CD4-positive, alpha-beta T cell (primary cell): ENCODE data around the gene GNG7. TPM values are rescaled to one million over a fixed set of nuclear protein-coding genes. Genes with fewer than 3 reads are reported as not detected.
"Not testable (repeated sequence)": the region's sequence is repeated elsewhere in the genome, so short reads cannot be mapped to it uniquely, and the experiment has no call there.

Experiments
- ATAC-seq: fragments of 200-7000 bp; cut with Tn5 transposase; one replicate; pipeline ENCODE4 v1.10.0; 2022; ENCODE audit warnings: mild to moderate bottlenecking; ENCODE audit not compliant: poor library complexity
- CTCF ChIA-PET: fragments of 350-600 bp; sonication (Branson Sonifier 250); formaldehyde crosslinking; loops from one replicate; lab custom pipeline; 2021; ENCODE audit warnings: antibody characterized with exemption, inconsistent platforms; lab: Charles Lee
- POLR2A ChIA-PET: fragments of 350-600 bp; sonication (Branson Sonifier 250); formaldehyde crosslinking; loops from one replicate; lab custom pipeline; 2021; ENCODE audit warnings: antibody characterized with exemption, inconsistent platforms; lab: Charles Lee
- DNase-seq, 14 experiments: peaks; one replicate each; pipeline ENCODE4 v3.0.0-alpha.2; 2013 to 2020; ENCODE audit warnings: mixed read lengths in 2 of 14
- H3K27ac ChIP-seq, 2 donors: one replicate each; pipeline versions ENCODE4 v1.5.1 to v1.7.0; 2013; ENCODE audit warnings: low read length in 2 of 2, low read depth in 1 of 2, mild to moderate bottlenecking in 1 of 2
- H3K27me3 ChIP-seq, 2 experiments: 1 replicate in 1 of 2; 2 replicates in 1 of 2; pipeline versions ENCODE4 v1.6.1 to v1.7.0; 2013; ENCODE audit warnings: low read length in 2 of 2, control low read depth in 1 of 2, mild to moderate bottlenecking in 1 of 2, moderate library complexity in 1 of 2; ENCODE audit not compliant: insufficient read depth in 2 of 2, control insufficient read depth in 1 of 2
- H3K36me3 ChIP-seq: one replicate; pipeline ENCODE4 v1.6.1; 2013; ENCODE audit warnings: low read length, control low read depth; ENCODE audit not compliant: insufficient read depth
- H3K4me1 ChIP-seq: one replicate; pipeline ENCODE4 v1.6.1; 2013; ENCODE audit warnings: low read length, control low read depth; ENCODE audit not compliant: insufficient read depth
- H3K4me3 ChIP-seq: one replicate; pipeline ENCODE4 v1.5.1; 2013; ENCODE audit warnings: mild to moderate bottlenecking, low read length, moderate library complexity
- H3K9me3 ChIP-seq, 2 experiments: 1 replicate in 1 of 2; 2 replicates in 1 of 2; pipeline versions ENCODE4 v1.6.1 to v1.7.0; 2013; ENCODE audit warnings: low read length in 2 of 2, mild to moderate bottlenecking in 2 of 2, control low read depth in 1 of 2, moderate library complexity in 1 of 2; ENCODE audit not compliant: control insufficient read depth in 1 of 2, insufficient read depth in 1 of 2
- H3K27ac Mint-ChIP-seq: one replicate; pipeline ENCODE4 v1.8.0; 2020; ENCODE audit warnings: mixed read lengths
- H3K27me3 Mint-ChIP-seq: one replicate; pipeline ENCODE4 v1.8.0; 2021; ENCODE audit warnings: mixed read lengths
- H3K36me3 Mint-ChIP-seq: one replicate; pipeline ENCODE4 v1.8.0; 2021; ENCODE audit warnings: low read depth, mixed read lengths
- H3K4me1 Mint-ChIP-seq: one replicate; pipeline ENCODE4 v1.8.0; 2021; ENCODE audit warnings: low read depth, mixed read lengths
- H3K4me3 Mint-ChIP-seq: one replicate; pipeline ENCODE4 v1.8.0; 2020; ENCODE audit warnings: mild to moderate bottlenecking, mixed read lengths
- H3K9me3 Mint-ChIP-seq: one replicate; pipeline ENCODE4 v1.8.0; 2020; ENCODE audit warnings: mixed read lengths
- intact Hi-C, 2 experiments: fragments of 100-400 bp; cut with DNase I in 1 of 2; cut with micrococcal nuclease in 1 of 2; formaldehyde crosslinking; loops; one replicate each; pipeline versions ENCODE4 v1.15.1 to v1.9.0; 2023 to 2025; cut with DNase I, micrococcal nuclease
- total RNA-seq, 174 experiments: library from RNA in 2 of 174; stranded (reverse) in 2 of 174; gene quantifications; one replicate each; pipeline ENCODE4 v1.2.3 and lab custom pipeline; 2021 to 2026
- TF ChIP-seq, protein P1 (sequence below): fragments of 200-600 bp; IDR thresholded peaks from one replicate; pipeline ENCODE4 v1.8.0; 2022; ENCODE audit warnings: antibody characterized with exemption, mild to moderate bottlenecking

GNG7 gene
- total RNA-seq, 2 experiments from 2014 or later, result 5.2 to 5.7 TPM

DNA sequence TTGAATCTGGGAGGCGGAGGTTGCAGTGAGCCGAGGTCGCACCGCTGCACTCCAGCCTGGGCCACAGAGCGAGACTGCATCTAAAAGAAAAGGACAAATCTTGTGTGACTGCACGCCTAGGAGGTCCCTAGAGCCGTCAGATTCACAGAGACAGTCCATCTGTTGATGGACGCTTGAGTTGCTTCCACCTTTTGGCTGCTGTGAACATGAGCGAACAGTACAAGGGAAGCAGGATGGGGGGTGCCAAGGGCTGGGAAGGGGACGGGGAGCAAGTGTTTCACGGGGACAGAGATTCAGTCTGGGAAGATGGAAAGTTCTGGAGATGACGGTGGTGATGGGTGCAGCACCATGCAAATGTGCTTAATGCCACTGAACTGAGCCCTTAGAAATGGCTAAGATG is 78.7 kb downstream of the GNG7 start:
- Histone ChIP-seq H3K4me1 (peaks cover 55% of the 10 kb centered on the region), H3K9me3 (no peaks in the 10 kb centered on the region), H3K36me3 (no peaks in the 10 kb centered on the region), H3K27me3 (no peaks in the 10 kb centered on the region), H3K4me3 (no peak overlapping the region), H3K27ac (no peak overlapping the region)
- no peak for DNase-seq
- intact Hi-C loops, result no loop called here
- H3K27me3 Mint-ChIP-seq, result no peaks in the 10 kb centered on the region
- H3K36me3 Mint-ChIP-seq, result no peaks in the 10 kb centered on the region
- TF ChIP-seq, protein P1, sequence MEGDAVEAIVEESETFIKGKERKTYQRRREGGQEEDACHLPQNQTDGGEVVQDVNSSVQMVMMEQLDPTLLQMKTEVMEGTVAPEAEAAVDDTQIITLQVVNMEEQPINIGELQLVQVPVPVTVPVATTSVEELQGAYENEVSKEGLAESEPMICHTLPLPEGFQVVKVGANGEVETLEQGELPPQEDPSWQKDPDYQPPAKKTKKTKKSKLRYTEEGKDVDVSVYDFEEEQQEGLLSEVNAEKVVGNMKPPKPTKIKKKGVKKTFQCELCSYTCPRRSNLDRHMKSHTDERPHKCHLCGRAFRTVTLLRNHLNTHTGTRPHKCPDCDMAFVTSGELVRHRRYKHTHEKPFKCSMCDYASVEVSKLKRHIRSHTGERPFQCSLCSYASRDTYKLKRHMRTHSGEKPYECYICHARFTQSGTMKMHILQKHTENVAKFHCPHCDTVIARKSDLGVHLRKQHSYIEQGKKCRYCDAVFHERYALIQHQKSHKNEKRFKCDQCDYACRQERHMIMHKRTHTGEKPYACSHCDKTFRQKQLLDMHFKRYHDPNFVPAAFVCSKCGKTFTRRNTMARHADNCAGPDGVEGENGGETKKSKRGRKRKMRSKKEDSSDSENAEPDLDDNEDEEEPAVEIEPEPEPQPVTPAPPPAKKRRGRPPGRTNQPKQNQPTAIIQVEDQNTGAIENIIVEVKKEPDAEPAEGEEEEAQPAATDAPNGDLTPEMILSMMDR, result no peak
- no peak for ATAC-seq
- CTCF ChIA-PET, result interaction anchor here (1.2 kb wide), 1 partner anchor 13 kb away, joined by 4 read pairs; no protein-coding TSS in a partner anchor
- no peaks in the 10 kb centered on the region for H3K9me3 Mint-ChIP-seq
- POLR2A ChIA-PET, result interaction anchor here (1.0 to 11.7 kb wide), 2 partner anchors 71 to 147 kb away, joined by 3 to 272 read pairs; partner anchors contain the start of gene GADD45B
- peak overlapping the region; percentile 75 for H3K27ac Mint-ChIP-seq
- H3K4me1 Mint-ChIP-seq, result peaks cover 56% of the 10 kb centered on the region
- H3K4me3 Mint-ChIP-seq, result peak overlapping the region; percentile 60

DNA sequence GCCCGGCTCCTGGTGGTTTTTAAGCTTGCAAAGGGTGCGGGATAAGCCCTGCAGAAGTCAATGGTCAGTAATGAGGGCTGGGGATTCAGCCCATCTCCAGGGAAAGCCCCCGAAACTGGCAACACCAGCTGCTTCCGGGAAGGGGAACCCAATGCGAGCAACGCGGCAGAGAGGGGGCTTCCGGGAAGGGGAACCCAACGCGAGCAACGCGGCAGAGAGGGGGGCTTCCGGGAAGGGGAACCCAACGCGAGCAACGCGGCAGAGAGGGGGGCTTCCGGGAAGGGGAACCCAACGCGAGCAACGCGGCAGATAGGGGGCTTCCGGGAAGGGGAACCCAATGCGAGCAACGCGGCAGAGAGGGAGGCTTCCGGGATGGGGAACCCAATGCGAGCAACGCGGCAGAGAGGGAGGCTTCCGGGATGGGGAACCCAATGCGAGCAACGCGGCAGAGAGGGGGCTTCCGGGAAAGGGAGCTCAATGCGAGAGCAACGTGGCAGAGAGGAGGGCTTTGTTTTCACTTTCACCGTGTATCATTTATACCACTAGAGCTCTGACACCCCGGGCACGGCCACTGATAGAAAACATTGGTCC is 80.0 kb downstream of the GNG7 start:
- H3K27ac ChIP-seq, H3K36me3 Mint-ChIP-seq, intact Hi-C loops, H3K27me3 ChIP-seq, H3K4me3 ChIP-seq, H3K9me3 ChIP-seq, ATAC-seq, H3K9me3 Mint-ChIP-seq, H3K4me3 Mint-ChIP-seq, H3K36me3 ChIP-seq, H3K27me3 Mint-ChIP-seq: not testable (repeated sequence)
- Mint-ChIP-seq H3K4me1 (peaks cover 57% of the 10 kb centered on the region), H3K27ac (peak overlapping the region; percentile 92)
- CTCF ChIA-PET, result interaction anchor here (0.7 to 4.5 kb wide), 4 partner anchors 11 to 1527 kb away, joined by 3 to 59 read pairs (median 16); partner anchors contain the start of gene POLR2E
- H3K4me1 ChIP-seq, result peaks cover 59% of the 10 kb centered on the region
- POLR2A ChIA-PET, result interaction anchor here (0.6 to 11.7 kb wide), 9 partner anchors 9 to 1781 kb away, joined by 3 to 272 read pairs (median 3); partner anchors contain the start of genes GADD45B and TIMM13
- peak in 8 of 14 experiments; percentile 23 to 84 (median 41) for DNase-seq

DNA sequence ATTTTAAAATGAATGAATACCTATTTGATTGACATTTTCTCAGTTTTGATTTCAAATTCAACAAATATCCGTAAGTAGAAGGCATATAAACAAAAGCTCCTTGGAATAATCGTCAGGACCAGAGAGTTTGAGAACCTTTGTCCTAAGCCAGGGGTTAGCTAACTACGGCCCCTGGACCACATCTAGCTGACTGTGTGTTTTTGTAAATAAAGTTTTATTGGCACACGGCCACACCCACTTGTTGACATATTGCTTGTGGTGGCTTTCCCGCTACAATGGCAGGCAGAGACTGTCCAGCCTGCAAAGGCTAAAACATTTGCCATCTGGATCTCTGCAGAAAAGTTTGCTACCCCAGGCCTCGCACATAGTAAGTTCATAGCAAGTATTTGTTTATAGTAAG is 83.4 kb downstream of the GNG7 start:
- ChIA-PET CTCF (interaction anchor here (1.1 to 4.5 kb wide), 5 partner anchors 8 to 143 kb away, joined by 4 to 59 read pairs (median 5); partner anchors contain the start of gene GADD45B), POLR2A (interaction anchor here (0.9 to 11.7 kb wide), 6 partner anchors 18 to 191 kb away, joined by 3 to 272 read pairs (median 5); partner anchors contain the start of genes GADD45B, LMNB2 and TIMM13)
- intact Hi-C loops, result loop anchor here (10.0 kb wide), 2 partner anchors 344 to 384 kb away; partner anchors contain the start of genes PLEKHJ1 (in 1 of the 2) and SF3A2 (in 1 of the 2)
- Mint-ChIP-seq H3K4me3 (peak overlapping the region; percentile 87), H3K9me3 (no peaks in the 10 kb centered on the region), H3K27ac (peak overlapping the region; percentile 92), H3K36me3 (no peaks in the 10 kb centered on the region), H3K4me1 (peaks cover 65% of the 10 kb centered on the region), H3K27me3 (no peaks in the 10 kb centered on the region)
- Histone ChIP-seq H3K4me1 (peaks cover 73% of the 10 kb centered on the region), H3K27me3 (no peaks in the 10 kb centered on the region), H3K9me3 (peaks cover 0 to 10% of the 10 kb centered on the region in 2 experiments), H3K36me3 (no peaks in the 10 kb centered on the region), H3K27ac (peak overlapping the region; percentile 39 to 61), H3K4me3 (peak overlapping the region; percentile 26)
- DNase-seq, result no peak
- TF ChIP-seq, protein P1, result no peak
- no peak for ATAC-seq
